Measurements from ENCODE around the gene AQP1. TPM values are rescaled to one million over a fixed set of nuclear protein-coding genes. Genes with fewer than 3 reads are reported as not detected.

AQP1 gene
- total RNA-seq, 1 donor from 2014 or later: 243 TPM

- Histone ChIP-seq H3K36me3 (no peaks in the 10 kb centered on the region), H3K27ac (no peak overlapping the region), H3K4me1 (no peaks in the 10 kb centered on the region), H3K4me3 (no peak overlapping the region), H3K27me3 (no peaks in the 10 kb centered on the region), H3K9me3 (peaks cover under 1% of the 10 kb centered on the region)
- intact Hi-C loops (cut with DNase I): no loop called here
- DNase-seq (ENCODE audit: extremely low spot score in 2 of 2): no peak
- no peak for TF ChIP-seq CTCF (IDR thresholded peaks at IDR 0.05)
- no peak for TF ChIP-seq POLR2AphosphoS5 (IDR thresholded peaks at IDR 0.05; ENCODE audit: insufficient read depth in 1 of 2, low read depth in 1 of 2)
- TF ChIP-seq POLR2A (IDR thresholded peaks at IDR 0.05): no peak
These were observed 38.5 kb downstream of the AQP1 start for GRCh38 chr7:30950197-30950596.

GRCh38 chr7:30954914-30955313 lies 43.3 kb downstream of the AQP1 start:
- H3K27ac ChIP-seq: no peak overlapping the region
- H3K4me1 ChIP-seq: no peaks in the 10 kb centered on the region
- H3K4me3 ChIP-seq: no peak overlapping the region
- TF ChIP-seq CTCF (IDR thresholded peaks at IDR 0.05) (no peak), POLR2AphosphoS5 (IDR thresholded peaks at IDR 0.05; ENCODE audit: insufficient read depth in 1 of 2, low read depth in 1 of 2) (no peak), POLR2A (IDR thresholded peaks at IDR 0.05) (no peak)
- no peaks in the 10 kb centered on the region for H3K36me3 ChIP-seq
- DNase-seq (ENCODE audit: extremely low spot score in 2 of 2): no peak
- H3K27me3 ChIP-seq: no peaks in the 10 kb centered on the region
- intact Hi-C loops (cut with DNase I): no loop called here
- H3K9me3 ChIP-seq: no peaks in the 10 kb centered on the region

GRCh38 chr7:30956704-30957103 lies 45.1 kb downstream of the AQP1 start:
- Histone ChIP-seq H3K27ac (no peak overlapping the region), H3K4me3 (no peak overlapping the region), H3K4me1 (no peaks in the 10 kb centered on the region), H3K27me3 (no peaks in the 10 kb centered on the region), H3K9me3 (no peaks in the 10 kb centered on the region), H3K36me3 (no peaks in the 10 kb centered on the region)
- intact Hi-C loops (cut with DNase I): no loop called here
- DNase-seq (ENCODE audit: extremely low spot score in 2 of 2): no peak
- TF ChIP-seq POLR2A (IDR thresholded peaks at IDR 0.05) (no peak), POLR2AphosphoS5 (IDR thresholded peaks at IDR 0.05; ENCODE audit: insufficient read depth in 1 of 2, low read depth in 1 of 2) (no peak), CTCF (IDR thresholded peaks at IDR 0.05) (no peak)

GRCh38 chr7:30963842-30964241 lies 52.2 kb downstream of the AQP1 start, which contains the start of gene GHRHR:
TSS of gene GHRHR (plus strand) at chr7:30963953. CDS start at chr7:30964069, 116 bp downstream.
- DNase-seq (ENCODE audit: extremely low spot score in 2 of 2): no peak
- Histone ChIP-seq H3K27me3 (no peaks in the 10 kb centered on the region), H3K9me3 (no peaks in the 10 kb centered on the region), H3K4me1 (no peaks in the 10 kb centered on the region), H3K4me3 (no peak within 1 kb of the TSS), H3K27ac (no peak within 1 kb of the TSS), H3K36me3 (no peaks in the 10 kb centered on the region)
- intact Hi-C loops (cut with DNase I): no loop called here
- TF ChIP-seq POLR2AphosphoS5 (IDR thresholded peaks at IDR 0.05; ENCODE audit: insufficient read depth in 1 of 2, low read depth in 1 of 2) (no peak), POLR2A (IDR thresholded peaks at IDR 0.05) (no peak), CTCF (IDR thresholded peaks at IDR 0.05) (no peak)

- Histone ChIP-seq H3K27ac (no peak overlapping the region), H3K27me3 (no peaks in the 10 kb centered on the region), H3K9me3 (no peaks in the 10 kb centered on the region), H3K4me1 (no peaks in the 10 kb centered on the region), H3K36me3 (no peaks in the 10 kb centered on the region), H3K4me3 (no peak overlapping the region)
- DNase-seq (ENCODE audit: extremely low spot score in 2 of 2): no peak
- no peak for TF ChIP-seq CTCF (IDR thresholded peaks at IDR 0.05)
- TF ChIP-seq POLR2AphosphoS5 (IDR thresholded peaks at IDR 0.05; ENCODE audit: insufficient read depth in 1 of 2, low read depth in 1 of 2): no peak
- TF ChIP-seq POLR2A (IDR thresholded peaks at IDR 0.05): no peak
- intact Hi-C loops (cut with DNase I): no loop called here
These were observed 53.7 kb downstream of the AQP1 start for GRCh38 chr7:30965372-30965771.
